GM18505 (cell line): ENCODE measurements around the gene FADS6.

ENCODE experiments used
- ATAC-seq: cut with Tn5 transposase; IDR thresholded peaks from one replicate; pipeline ENCODE4 v1.9.1; 2021; ENCODE audit not compliant: unreplicated experiment
- POLR2A ChIP-seq: IDR thresholded peaks from 4 replicates; pipeline ENCODE4 v1.6.1; 2011; ENCODE audit warnings: borderline replicate concordance; ENCODE audit not compliant: insufficient read depth, insufficient read length; ENCODE audit errors: extremely low read depth

The FADS6 gene

DNA sequence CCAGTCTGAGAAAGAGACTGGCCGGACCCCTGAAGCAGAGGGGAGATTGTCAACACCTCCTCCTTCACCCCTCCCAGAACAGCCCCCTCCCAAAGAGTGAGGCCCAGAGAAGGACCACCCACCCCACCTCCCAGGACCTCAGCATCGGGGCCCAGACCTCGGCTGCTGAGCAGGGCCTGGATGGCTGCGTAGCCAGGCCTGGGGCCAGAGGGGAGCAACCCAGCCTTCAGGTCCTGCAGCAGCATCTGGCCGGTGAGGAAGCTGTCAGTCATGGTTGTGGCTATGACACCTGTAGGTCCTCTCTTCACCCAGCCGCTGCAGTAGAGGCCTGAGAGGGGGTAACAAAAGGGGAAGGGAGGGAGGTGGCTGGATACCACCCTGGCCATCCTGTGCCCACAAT lies 30.5 kb downstream of the FADS6 start:
- no peak for TF ChIP-seq POLR2A
- no peak for ATAC-seq

DNA sequence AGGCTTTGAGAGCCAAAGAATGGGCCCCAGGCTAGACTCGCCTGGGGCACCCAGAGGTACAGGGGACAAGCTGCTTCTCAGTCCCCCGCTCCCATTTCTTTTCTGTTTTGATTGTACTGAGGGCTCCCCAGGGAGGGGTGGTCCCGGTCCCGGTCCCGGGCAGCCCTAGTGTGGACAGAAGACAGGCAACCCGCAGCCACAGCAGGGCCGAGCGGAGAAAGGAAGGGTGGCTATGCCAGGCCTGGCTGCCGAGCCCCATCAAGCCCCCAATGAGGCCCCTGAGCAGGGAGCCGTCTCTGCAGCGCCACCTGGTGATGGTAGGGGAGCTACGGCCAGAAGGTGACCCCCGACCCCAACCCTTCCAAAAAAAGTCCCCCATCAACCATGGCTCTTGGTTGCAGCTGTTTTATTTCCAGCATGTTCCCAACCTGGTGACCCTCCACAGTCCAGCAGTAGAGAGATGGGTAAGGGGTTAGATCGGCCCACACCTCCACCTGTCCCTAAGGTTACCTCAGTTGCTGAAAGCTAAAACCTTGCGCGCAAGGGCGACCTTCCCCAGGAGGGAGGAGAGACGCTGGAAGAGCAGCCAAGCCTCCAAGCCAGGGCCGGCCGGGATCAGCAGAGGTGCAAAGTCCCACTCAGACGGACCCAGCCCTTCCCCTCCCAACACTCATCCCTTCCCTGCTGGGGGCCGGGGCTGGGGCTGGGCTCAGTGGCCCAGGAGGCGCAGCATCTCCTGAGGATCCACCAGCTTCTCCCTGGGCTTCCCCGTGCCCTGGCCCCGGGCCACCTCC lies 31.1 kb downstream of the FADS6 start:
- no peak for ATAC-seq

DNA sequence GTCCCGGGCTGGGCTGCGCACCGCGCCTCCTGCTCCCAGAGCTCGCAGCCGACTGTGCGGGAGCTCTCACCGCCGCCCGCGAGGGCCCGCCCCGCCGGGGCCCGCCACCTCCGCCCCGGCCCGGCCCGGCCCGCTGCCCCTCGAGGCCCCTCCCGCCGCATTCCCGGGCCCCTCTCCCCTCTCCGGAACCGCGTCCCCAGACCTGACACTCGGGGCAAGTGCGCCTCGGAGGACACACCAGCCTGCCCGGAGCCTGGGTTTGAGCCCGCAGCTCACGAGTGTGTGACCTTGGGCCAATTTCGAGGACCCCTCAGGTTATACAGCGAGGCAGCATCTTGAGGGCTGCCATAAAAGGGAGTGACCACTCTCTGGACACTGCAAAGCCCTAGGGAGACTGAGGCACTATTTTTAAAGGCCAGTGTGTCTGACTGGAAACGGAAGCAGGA lies 31.7 kb downstream of the FADS6 start:
- no peak for ATAC-seq
- no peak for TF ChIP-seq POLR2A

More for the DNA sequence above, 31.1 kb downstream of the FADS6 start:
- TF ChIP-seq POLR2A: no peak

DNA sequence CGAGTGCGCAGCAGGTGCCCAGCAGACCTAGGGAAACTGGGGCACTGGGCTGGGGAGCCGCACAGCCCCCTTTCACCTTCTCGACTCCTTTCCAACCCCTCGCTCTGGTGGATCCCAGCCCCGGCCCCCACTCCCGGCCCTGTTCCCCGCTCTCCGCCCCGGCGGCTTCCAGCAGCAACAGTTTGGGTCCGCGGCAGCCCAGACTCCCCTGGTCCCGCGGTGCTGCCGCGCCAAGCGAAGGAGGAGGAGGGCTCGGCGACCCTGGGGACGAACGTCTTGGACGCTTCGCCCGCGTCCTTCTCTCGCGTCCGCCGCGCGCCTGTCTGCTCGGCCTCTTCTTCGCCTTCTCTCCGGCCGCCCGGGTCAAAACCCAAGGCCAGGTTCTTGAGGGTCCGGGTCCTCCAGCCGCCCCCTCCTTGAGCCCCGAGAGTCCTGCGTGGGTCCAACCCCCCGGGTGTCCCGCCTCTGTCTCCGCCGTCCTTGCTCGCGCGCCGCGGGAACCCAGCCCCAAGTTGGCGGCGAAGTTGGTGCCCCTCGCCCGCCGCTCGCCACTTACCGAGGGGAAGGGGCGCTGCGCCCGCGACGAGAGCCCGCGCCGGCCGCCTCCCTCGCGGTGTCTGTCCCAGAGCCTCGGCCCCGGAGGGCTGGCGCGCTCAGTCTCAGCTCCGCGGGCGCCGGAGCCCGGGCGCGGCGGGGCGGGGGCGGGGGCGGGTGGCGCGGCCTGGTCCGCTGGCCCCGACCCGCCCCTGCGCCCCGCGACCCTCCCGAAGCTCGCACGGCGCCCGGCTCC lies 32.4 kb downstream of the FADS6 start:
- no peak for TF ChIP-seq POLR2A
- no peak for ATAC-seq

DNA sequence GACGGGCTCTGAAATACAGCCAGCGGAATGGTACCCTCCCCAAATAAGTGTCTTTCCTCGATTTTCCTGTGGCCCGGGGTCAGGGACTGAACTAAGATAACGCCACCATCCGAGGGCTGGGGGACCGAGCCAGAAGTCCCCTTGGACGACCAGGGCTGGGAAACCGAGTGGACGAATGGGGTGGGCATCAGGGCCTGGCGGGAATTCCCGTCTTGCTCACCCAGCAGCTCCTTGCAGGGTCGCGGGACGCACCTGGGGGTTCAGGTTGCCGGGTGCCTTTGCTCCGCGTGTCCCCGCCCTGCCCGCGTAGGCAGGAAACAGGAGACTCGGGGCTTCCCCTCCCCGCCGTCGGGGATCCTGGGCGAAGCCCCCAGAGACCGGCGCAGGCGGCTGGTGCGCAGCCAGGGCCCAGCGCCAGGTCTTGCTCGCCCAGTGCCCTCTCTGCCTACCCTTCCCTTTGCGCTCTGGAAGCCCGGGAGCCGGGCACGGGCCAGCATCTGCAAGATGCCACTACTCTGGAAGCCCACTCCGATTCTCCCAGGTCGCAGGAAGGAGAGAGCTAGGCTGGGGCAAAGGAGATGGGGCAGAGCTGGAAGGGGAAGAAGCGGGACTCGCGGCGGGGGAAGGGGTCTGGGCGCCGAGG lies 33.1 kb downstream of the FADS6 start:
- TF ChIP-seq POLR2A: no peak
- no peak for ATAC-seq

DNA sequence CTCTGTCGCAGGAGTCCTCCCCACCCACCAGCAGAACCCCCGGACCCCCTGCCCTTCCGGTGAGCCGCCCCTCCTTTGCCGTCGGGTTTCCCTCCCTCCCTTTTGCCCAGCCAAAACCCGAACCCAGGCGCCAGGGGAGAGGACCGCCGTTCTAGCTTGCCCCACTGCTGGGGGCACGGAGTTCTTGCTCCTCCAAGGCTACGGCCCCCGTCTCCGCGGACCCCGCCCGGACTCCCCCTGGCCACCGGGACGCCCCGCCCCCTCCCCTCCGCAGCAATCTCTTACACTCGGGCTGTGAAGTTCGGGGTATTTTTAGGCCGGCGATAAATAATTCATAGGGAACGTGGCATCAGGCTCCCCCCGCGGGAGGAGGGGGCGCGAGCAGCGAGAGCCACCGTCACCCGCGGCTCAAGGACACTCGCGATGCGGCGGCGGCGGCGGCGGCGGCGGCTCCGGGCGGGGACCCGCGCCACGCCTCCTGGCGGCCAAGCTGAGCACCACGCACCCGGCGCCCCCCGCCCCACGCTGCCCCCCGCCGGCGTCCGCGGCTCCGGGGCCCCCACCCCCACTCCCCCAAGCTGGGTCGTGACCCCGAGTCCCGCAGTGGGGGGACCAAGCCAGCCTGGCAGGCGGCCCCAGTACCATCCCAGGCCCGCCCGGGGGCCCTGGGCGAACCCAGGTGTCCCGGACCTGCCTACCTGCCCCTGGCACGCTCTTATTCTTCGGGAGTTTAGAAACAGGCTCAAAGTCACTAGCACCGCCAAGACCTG lies 33.8 kb downstream of the FADS6 start, which contains the start of gene GRIN2C:
Gene GRIN2C (minus strand): TSS at position 427 of the 770 bp plus-strand sequence. CDS start 4,793 bp downstream, outside the sequence.
- ATAC-seq: no peak
- TF ChIP-seq POLR2A: no peak

DNA sequence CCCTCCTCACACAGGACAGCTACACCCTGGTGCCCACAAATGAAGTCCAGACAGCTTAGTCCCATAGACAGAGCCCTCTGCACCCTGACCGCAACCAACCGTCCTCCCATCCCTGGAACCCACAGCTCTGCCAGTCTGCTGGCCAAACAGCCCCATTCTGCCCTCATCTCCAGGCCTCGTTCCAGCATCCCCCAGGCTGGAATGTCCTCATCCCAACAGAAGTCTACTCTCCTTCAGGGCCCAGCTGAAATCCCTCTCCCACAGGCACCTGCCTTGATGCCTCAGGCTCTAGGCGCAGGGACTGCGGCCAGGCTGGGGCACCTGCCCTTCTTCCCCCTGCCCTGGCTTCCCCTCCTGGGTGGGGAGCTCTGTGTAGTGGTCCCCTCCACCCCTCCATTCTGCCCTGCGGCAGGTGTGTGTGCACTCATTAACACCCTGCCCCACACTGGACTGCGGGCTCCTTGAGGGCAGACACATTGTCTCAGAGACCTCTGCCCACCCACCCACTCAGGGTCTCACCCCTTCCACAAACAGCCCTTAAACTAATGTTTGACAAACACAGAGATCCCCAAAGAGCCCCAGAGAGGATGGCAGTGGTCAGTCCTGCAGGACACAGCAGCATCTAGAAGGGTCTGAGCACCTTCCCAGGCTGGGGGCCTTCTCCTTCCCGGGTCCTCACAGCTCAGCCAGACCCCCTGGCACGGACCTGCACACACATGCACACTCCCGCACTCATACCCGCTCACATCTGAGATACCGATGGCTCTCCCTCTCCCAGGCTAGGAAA lies 34.6 kb downstream of the FADS6 start:
- no peak for TF ChIP-seq POLR2A
- no peak for ATAC-seq

DNA sequence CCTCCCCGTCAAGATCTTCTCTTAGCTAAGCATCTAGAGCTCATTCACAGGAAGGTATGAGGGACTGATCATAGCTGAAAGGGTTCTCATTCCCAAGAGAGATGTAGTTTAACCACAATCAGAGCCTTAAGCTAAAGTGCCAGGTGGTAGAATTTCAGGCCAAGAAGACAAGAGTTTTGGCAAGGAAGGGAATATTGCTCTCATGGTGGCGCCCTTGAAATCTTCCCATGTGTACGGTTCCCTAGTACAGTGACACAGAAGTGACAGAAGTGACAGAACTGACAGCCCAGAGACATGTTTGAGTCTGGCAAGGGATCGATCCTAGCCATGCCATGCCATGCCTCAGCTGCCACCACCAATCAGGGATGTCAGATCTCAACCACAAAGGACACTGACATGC lies 36.2 kb downstream of the FADS6 start:
- ATAC-seq: no peak
- no peak for TF ChIP-seq POLR2A

DNA sequence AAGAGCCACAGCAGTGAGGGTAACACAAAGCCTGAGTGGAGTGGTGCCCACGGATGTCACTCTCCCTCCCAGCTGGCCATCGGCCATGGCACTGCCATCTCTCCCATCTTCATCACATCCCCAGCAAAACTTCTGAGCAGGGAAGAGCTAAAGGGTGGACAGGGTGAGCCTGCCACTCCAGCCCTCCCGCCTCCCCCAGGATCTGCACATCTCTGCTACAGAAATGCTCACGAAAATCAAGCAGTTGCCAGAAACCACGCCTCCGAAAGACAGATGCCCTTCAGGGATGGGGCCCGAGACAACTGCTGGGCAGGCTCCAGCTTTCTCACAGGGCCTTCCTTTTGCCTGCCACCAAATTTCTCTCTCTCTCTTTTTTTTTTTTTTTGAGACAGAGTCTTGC lies 37.3 kb downstream of the FADS6 start:
- no peak for TF ChIP-seq POLR2A
- no peak for ATAC-seq

DNA sequence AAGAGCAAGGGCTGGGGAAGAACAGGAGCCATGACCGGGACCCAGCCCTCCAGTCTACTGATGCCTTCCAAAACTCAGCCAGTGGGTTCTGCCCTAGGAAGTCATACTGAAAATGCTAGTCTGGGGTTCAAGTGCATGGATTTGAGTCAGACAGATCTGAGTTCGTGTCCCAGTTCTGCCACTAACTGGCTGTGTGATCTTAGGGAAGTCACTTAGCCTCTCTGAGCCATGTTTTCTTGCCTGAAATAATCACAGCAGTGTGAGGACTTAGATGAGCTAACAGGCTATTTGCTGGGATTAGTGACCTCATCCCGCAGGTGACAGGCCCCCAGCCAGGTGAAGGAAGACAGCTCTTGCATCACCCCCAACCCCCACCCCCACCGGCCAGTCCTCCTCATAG lies 38.1 kb downstream of the FADS6 start:
- no peak for ATAC-seq
- TF ChIP-seq POLR2A: no peak

DNA sequence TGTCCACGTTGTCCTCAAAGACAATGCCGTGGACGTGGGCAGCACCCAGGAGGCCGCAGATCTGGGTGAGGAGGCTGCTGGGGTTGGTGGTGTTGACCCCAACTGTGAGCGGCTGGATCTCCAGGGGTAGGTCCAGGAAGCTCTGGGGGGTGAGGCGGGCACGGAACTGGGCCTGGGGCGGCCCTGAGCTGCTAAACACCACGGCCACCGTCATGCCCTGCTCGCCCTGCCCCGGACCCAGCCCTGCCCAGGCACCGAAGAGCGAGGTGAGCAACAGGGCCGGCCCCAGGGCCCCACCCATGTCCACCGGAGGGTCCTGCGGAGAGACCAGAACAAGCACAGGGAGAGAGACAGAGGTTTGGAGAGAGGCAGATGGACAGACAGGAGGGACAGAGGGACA lies 38.6 kb downstream of the FADS6 start:
- TF ChIP-seq POLR2A: no peak
- ATAC-seq: no peak

DNA sequence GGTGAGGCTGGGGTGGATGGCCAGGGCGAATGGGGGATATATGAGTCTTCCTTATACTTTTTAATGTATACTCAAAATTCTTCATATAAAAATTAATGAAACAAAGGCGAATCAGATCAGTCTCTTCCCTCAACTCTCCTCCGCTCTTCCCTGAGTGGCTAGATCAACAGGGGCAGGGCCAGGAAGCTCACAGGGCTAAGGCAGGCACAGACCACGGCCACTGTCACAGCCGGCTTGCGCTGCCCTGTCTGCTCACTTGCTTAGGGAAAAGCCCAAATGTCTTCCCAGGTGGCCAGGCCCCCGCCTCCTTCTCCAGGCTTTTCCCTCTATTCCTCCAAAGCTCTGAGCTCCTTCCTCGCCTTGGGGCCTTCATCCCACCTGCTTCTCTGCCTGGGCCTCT lies 39.8 kb downstream of the FADS6 start:
- no peak for TF ChIP-seq POLR2A
- no peak for ATAC-seq
